Endothelial cell of umbilical vein (primary cell): ENCODE data around the gene SAMD4A. TPM values are rescaled to one million over a fixed set of nuclear protein-coding genes. Genes with fewer than 3 reads are reported as not detected.

Experiments
- BruUV-seq: library from RNA; stranded (reverse); fragments of 400-500 nt; replicated peaks from 2 replicates; lab custom pipeline; 2021; lab: Mats Ljungman, UMichigan
- CTCF ChIA-PET: fragments of 300-600, 350-600 bp; sonication (Branson Sonifier 250); formaldehyde crosslinking; loops from one replicate; lab custom pipeline; 2021; ENCODE audit warnings: antibody characterized with exemption, inconsistent platforms; lab: Charles Lee
- POLR2A ChIA-PET: fragments of 300-600, 350-600 bp; sonication (Branson Sonifier 250); formaldehyde crosslinking; loops from one replicate; lab custom pipeline; 2021; ENCODE audit warnings: antibody characterized with exemption, inconsistent platforms; lab: Charles Lee
- DNase-seq: peaks from one replicate; pipeline ENCODE4 v3.0.0-alpha.2; 2011; ENCODE audit warnings: low read depth, low spot score
- FAIRE-seq: peaks from 2 replicates; lab custom pipeline; 2011; peaks lifted over from hg19 to GRCh38; lab: Jason Lieb, UNC
- H2AFZ ChIP-seq: 2 replicates; pipeline ENCODE4 v1.6.0; 2012; ENCODE audit warnings: low read depth, low read length, control low read depth, inconsistent platforms
- H3K27ac ChIP-seq: 2 replicates; pipeline ENCODE4 v1.5.1; 2011; ENCODE audit warnings: low read depth, mild to moderate bottlenecking, control low read depth, low read length, moderate library complexity; ENCODE audit not compliant: insufficient read depth
- H3K27me3 ChIP-seq, 2 experiments: 2 replicates each; pipeline versions ENCODE4 v1.6.0 to v1.6.1; 2011; ENCODE audit warnings: low read length in 2 of 2, mixed read lengths in 1 of 2; ENCODE audit not compliant: control insufficient read depth in 2 of 2, insufficient read depth in 2 of 2
- H3K36me3 ChIP-seq, 2 experiments: 2 replicates in 1 of 2; 3 replicates in 1 of 2; pipeline ENCODE4 v1.5.1; 2011; ENCODE audit warnings: low read length in 2 of 2, mild to moderate bottlenecking in 1 of 2, moderate library complexity in 1 of 2; ENCODE audit not compliant: control insufficient read depth in 2 of 2, insufficient read depth in 2 of 2; ENCODE audit errors: extremely low read depth in 1 of 2
- H3K4me1 ChIP-seq: 3 replicates; pipeline ENCODE4 v1.5.1; 2011; ENCODE audit warnings: mild to moderate bottlenecking, low read length; ENCODE audit not compliant: control insufficient read depth, insufficient read depth; ENCODE audit errors: extremely low read depth
- H3K4me2 ChIP-seq: 2 replicates; pipeline ENCODE4 v1.6.1; 2011; ENCODE audit warnings: low read length, control low read depth, mixed read lengths; ENCODE audit not compliant: insufficient read depth
- H3K4me3 ChIP-seq, 3 experiments: fragments of 200-600 bp in 1 of 3; sonication (generic), shearing (Covaris generic) in 1 of 3; replicated peaks in 1 of 3; 2 replicates each; pipeline ENCODE4 v1.5.1; 2011 to 2016; ENCODE audit warnings: control low read depth in 3 of 3, low read length in 3 of 3, mild to moderate bottlenecking in 2 of 3, inconsistent platforms in 1 of 3, low read depth in 1 of 3, moderate library complexity in 1 of 3; ENCODE audit not compliant: insufficient read depth in 1 of 3
- H3K79me2 ChIP-seq: 2 replicates; pipeline ENCODE4 v1.6.0; 2012; ENCODE audit warnings: low read length, inconsistent platforms; ENCODE audit not compliant: control insufficient read depth, insufficient read depth
- H3K9ac ChIP-seq: replicated peaks from 2 replicates; pipeline ENCODE3; 2011; ENCODE audit warnings: low read length, control low read depth; ENCODE audit not compliant: insufficient read depth; ENCODE audit errors: extremely low read depth
- H3K9me1 ChIP-seq: replicated peaks from 3 replicates; pipeline ENCODE4 v1.6.0; 2011; ENCODE audit warnings: mild to moderate bottlenecking, low read length; ENCODE audit not compliant: control insufficient read depth, insufficient read depth; ENCODE audit errors: extremely low read depth
- H3K9me3 ChIP-seq: replicated peaks from 2 replicates; pipeline ENCODE4 v1.5.1; 2012; ENCODE audit warnings: low read length, inconsistent platforms; ENCODE audit not compliant: control insufficient read depth, insufficient read depth
- H4K20me1 ChIP-seq: replicated peaks from 2 replicates; pipeline ENCODE3; 2011; ENCODE audit warnings: mild to moderate bottlenecking, low read length; ENCODE audit not compliant: control insufficient read depth, insufficient read depth; ENCODE audit errors: extremely low read depth
- CTCF ChIP-seq, 2 donors: IDR thresholded peaks; 1 replicate in 1 of 2; 2 replicates in 1 of 2; pipeline ENCODE4 v1.5.1; 2011; ENCODE audit warnings: low read length in 2 of 2, mild to moderate bottlenecking in 2 of 2, moderate library complexity in 2 of 2, control low read depth in 1 of 2, inconsistent platforms in 1 of 2, low read depth in 1 of 2; ENCODE audit not compliant: insufficient read depth in 1 of 2; ENCODE audit errors: extremely low read depth in 1 of 2
- EZH2 ChIP-seq: IDR thresholded peaks from 2 replicates; pipeline ENCODE4 v1.6.1; 2012; ENCODE audit warnings: borderline replicate concordance, low read depth, mild to moderate bottlenecking, moderate library complexity, low read length, inconsistent platforms; ENCODE audit not compliant: severe bottlenecking
- FOS ChIP-seq: IDR thresholded peaks from 2 replicates; pipeline ENCODE4 v1.6.1; 2011; ENCODE audit warnings: mild to moderate bottlenecking, low read length, moderate library complexity, borderline replicate concordance; ENCODE audit not compliant: insufficient read depth
- GATA2 ChIP-seq: IDR thresholded peaks from 2 replicates; pipeline ENCODE4 v1.7.0; 2011; ENCODE audit warnings: low read depth, mild to moderate bottlenecking, moderate library complexity, mixed read lengths, low read length; ENCODE audit not compliant: insufficient read length, insufficient read depth
- JUN ChIP-seq: IDR thresholded peaks from 2 replicates; pipeline ENCODE4 v1.6.1; 2011; ENCODE audit warnings: borderline replicate concordance, low read depth; ENCODE audit not compliant: insufficient read length, insufficient read depth
- MYC ChIP-seq: IDR thresholded peaks from one replicate; pipeline ENCODE4 v1.6.1; 2011; ENCODE audit warnings: mild to moderate bottlenecking, low read depth, low read length
- POLR2A ChIP-seq: IDR thresholded peaks from 2 replicates; pipeline ENCODE4 v1.6.1; 2012; ENCODE audit warnings: low read depth, mild to moderate bottlenecking, control low read depth, low read length
- POLR2AphosphoS5 ChIP-seq: IDR thresholded peaks from 2 replicates; pipeline ENCODE4 v1.6.1; 2012; ENCODE audit warnings: low read depth, mild to moderate bottlenecking, control low read depth, low read length, moderate library complexity; ENCODE audit not compliant: insufficient read depth
- dilution Hi-C: fragments of 300-500 bp; cut with MboI; formaldehyde crosslinking; loops from one replicate; pipeline ENCODE4 v1.15.0; 2019; ENCODE audit warnings: low sequenced_read_pairs; ENCODE audit not compliant: extremely low pct_ligation_motif_present
- intact Hi-C: fragments of 100-400 bp; cut with micrococcal nuclease; formaldehyde crosslinking; loops from one replicate; pipeline ENCODE4 v1.10.0; 2022
- polyA plus RNA-seq, 4 experiments: library from polyadenylated mRNA; depleted of rRNA in 3 of 4; stranded (reverse) in 3 of 4; unstranded in 1 of 4; fragments of >200 nt; gene quantifications; 2 replicates each; pipeline versions ENCODE4 v1.2.1 to v1.2.3, GENCODE V29; 2011 to 2012; ENCODE audit warnings: missing spikeins in 1 of 4
- total RNA-seq: library from RNA; stranded (reverse); gene quantifications from 2 replicates; pipeline ENCODE4 v1.2.3, GENCODE V29; 2021
- TF ChIP-seq, protein P1 (sequence below): IDR thresholded peaks from 2 replicates; pipeline ENCODE4 v1.6.1; 2011; ENCODE audit not compliant: insufficient read depth, insufficient read length

Gene SAMD4A
- total and polyA plus RNA-seq, 2 donors (not counting 3 experiments of a cell fraction or from before 2014, with no cell fraction given), result 37.7 to 95.3 TPM

DNA sequence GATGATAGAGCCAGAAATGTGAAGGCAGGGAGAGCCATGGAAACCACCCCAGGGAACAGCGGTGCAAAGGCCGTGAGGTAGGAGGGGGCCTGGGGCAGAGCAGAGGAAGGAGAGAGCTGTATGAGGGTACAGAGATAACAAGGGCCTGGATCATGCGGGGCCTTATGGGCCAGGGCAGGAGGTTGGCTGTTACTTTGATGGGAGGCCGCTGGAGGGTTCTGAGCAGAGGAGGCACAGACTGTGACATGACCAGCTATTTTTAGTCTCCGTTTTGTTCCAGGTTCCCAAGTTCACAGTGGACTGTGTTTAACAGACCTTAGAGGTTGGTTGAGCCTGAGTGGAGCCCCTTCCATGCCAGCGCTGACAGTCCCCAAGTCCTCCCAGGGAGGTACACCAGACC is 217.1 kb downstream of the SAMD4A start:
- TF ChIP-seq EZH2 (no peak), JUN (no peak), CTCF (IDR thresholded peaks at IDR 0.05; ENCODE audit: extremely low read depth in 1 of 2, insufficient read depth in 1 of 2, low read depth in 1 of 2, low read length in 2 of 2) (no peak), MYC (no peak), FOS (no peak), POLR2A (no peak), GATA2 (no peak), POLR2AphosphoS5 (no peak)
- TF ChIP-seq, protein P1, sequence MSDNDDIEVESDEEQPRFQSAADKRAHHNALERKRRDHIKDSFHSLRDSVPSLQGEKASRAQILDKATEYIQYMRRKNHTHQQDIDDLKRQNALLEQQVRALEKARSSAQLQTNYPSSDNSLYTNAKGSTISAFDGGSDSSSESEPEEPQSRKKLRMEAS, result no peak
- no peak overlapping the region for H3K4me3 ChIP-seq
- intact Hi-C loops (no loop called here), dilution Hi-C loops (no loop called here)
- no peaks in the 10 kb centered on the region for H3K27me3 ChIP-seq
- H3K79me2 ChIP-seq, result no peaks in the 10 kb centered on the region
- BruUV-seq, result no TSS peak
- DNase-seq, result no peak
- FAIRE-seq, result no peak
- no peaks in the 10 kb centered on the region for H3K4me1 ChIP-seq
- H3K9me1 ChIP-seq, result no peaks in the 10 kb centered on the region
- no peak overlapping the region for H3K4me2 ChIP-seq
- H3K9me3 ChIP-seq, result no peaks in the 10 kb centered on the region
- POLR2A ChIA-PET, result no interaction called here
- no peak overlapping the region for H2AFZ ChIP-seq
- CTCF ChIA-PET, result interaction anchor here (1.0 to 2.9 kb wide), 5 partner anchors 11 to 219 kb away, joined by 3 to 11 read pairs (median 8); no protein-coding TSS in a partner anchor
- no peak overlapping the region for H3K27ac ChIP-seq
- peaks cover 12 to 67% of the 10 kb centered on the region in 2 experiments for H3K36me3 ChIP-seq
- no peak overlapping the region for H3K9ac ChIP-seq
- no peaks in the 10 kb centered on the region for H4K20me1 ChIP-seq
